Omental fat pad (tissue), 4 donors: Measurements from ENCODE around the gene ZCRB1. TPM values are rescaled to one million over a fixed set of nuclear protein-coding genes. Genes with fewer than 3 reads are reported as not detected.

Source experiments
- ATAC-seq: fragments of 150-250 bp; one replicate; pipeline ENCODE4 v1.9.1; 2016; ENCODE audit warnings: mild to moderate bottlenecking, moderate library complexity; ENCODE audit not compliant: low FRiP score
- DNase-seq: peaks from one replicate; pipeline ENCODE4 v3.0.0-alpha.2; 2019; ENCODE audit warnings: low spot score
- total RNA-seq, 4 donors: library from RNA; depleted of rRNA; stranded (reverse); fragments of >200 nt; gene quantifications; one replicate each; pipeline ENCODE4 v1.1.0, GENCODE V29; 2016
- TF ChIP-seq, protein P1 (sequence below), 3 donors: fragments of 450-650 bp; IDR thresholded peaks; one replicate each; pipeline ENCODE4 v1.5.1; 2016 to 2017; ENCODE audit warnings: antibody characterized with exemption in 3 of 3, mild to moderate bottlenecking in 3 of 3, moderate library complexity in 2 of 3

The ZCRB1 gene
- total RNA-seq, 4 donors from 2014 or later: 22.3 to 31.0 (median 25.5) TPM

DNA sequence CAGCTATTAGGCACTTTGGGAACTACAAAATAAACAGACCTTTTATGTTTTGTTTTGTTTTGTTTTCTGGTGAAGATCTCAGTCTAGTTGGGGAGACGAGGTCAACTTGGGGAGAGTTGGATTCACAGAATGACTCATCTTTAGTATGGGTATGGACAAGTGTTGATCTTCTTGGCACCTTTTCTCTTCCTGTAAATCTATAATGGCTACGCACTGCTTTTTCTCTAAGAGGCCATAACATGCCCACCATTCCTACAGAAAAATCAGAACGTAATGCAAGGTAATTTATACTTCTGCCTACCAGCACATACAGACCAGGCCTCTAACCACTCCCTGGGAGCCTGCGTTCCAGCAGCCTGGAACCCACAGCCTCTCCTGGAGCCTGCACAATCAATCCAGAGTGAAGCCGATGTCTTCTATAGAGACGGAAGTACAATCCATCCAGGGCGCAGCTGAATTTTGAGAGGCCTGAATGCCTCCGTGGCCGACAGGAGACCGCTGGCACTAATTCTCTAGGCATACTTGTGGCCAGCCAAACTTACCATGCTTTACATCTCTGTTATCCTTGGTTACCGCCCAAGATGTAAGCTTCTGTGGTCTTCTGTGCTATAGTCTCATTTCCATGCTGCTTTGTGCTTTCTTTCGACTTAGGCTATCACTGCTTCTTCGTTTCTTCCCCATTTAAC, 790 bp upstream of the ZCRB1 start:
- ATAC-seq: no peak
- TF ChIP-seq, protein P1, sequence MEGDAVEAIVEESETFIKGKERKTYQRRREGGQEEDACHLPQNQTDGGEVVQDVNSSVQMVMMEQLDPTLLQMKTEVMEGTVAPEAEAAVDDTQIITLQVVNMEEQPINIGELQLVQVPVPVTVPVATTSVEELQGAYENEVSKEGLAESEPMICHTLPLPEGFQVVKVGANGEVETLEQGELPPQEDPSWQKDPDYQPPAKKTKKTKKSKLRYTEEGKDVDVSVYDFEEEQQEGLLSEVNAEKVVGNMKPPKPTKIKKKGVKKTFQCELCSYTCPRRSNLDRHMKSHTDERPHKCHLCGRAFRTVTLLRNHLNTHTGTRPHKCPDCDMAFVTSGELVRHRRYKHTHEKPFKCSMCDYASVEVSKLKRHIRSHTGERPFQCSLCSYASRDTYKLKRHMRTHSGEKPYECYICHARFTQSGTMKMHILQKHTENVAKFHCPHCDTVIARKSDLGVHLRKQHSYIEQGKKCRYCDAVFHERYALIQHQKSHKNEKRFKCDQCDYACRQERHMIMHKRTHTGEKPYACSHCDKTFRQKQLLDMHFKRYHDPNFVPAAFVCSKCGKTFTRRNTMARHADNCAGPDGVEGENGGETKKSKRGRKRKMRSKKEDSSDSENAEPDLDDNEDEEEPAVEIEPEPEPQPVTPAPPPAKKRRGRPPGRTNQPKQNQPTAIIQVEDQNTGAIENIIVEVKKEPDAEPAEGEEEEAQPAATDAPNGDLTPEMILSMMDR (IDR thresholded peaks at IDR 0.05): no peak
- no peak for DNase-seq

DNA sequence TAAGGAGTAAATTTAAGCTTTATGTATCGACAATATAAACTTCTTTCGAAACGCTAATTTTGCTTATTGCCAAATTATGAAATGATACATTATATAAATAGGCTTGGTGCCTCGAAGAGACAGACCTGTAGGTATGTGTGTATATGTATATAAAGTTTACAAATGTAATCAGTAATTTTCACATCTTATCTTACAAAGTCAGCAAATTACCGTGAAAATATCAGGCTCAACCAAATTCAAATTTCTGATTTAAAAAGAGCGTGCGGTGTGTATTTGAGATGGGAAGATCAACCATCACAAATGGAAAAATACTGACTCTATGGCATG, 605 bp downstream of the ZCRB1 start:
- TF ChIP-seq, protein P1 (IDR thresholded peaks at IDR 0.05): no peak

DNA sequence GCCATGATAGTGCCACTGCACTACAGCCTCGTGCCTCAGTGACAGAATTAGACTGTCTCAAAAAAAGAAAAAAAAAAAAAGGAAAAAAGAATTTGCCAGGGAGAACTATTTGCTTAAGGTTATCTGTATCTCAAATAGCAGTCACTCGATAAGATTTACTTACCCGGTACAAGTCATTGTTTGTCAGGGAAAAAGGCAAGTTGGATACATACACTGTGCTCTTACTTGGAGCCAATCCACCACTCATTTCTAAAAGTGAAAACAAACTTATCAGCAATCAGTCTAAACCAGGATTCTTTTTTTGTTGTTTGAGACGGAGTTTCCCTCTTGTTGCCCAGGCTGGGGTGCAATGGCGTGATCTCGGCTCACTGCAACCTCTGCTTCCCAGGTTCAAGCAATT, 2.0 kb downstream of the ZCRB1 start:
- ATAC-seq (no peak), DNase-seq (no peak)
- TF ChIP-seq, protein P1 (IDR thresholded peaks at IDR 0.05): no peak

More for the DNA sequence above, 605 bp downstream of the ZCRB1 start:
- no peak for ATAC-seq
- no peak for DNase-seq

DNA sequence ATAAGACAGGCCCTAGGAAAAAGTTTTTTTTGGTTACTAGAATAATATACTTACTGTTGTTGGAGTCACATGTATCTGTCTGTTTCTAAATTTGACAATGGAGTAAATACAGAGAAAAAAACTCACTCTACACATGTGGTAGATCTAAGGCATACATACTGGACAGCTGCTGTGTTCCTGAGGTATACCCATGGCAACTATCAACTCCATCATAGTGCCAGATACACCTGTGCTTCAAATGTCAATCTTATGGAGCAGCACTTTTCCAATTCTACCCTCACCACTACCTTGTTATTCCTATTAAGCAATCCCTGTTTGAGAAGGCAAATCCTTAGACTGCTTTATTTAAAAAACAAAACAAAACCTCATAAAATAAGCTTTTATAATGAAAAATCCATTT, 3.3 kb downstream of the ZCRB1 start:
- no peak for DNase-seq
- no peak for ATAC-seq
- TF ChIP-seq, protein P1 (IDR thresholded peaks at IDR 0.05): no peak

DNA sequence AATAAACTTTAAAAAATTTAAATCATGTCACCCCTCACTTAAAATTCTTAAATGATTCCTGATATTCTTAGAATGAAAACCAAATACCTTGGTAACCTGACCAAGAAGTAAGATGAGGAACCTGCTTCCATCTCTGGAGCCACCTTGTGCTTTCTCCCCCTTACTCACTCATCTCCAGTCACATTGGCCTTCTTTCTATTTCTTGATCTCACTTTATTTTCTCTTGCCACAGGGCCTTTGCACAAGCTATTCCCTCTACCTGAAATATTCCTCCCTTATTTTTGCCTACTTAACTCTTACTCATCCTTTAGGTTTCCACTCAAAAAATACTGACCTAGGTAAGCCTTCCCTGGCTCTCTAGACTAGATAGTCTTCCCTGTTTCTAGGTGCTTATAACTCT, 5.1 kb downstream of the ZCRB1 start:
- no peak for ATAC-seq
- TF ChIP-seq, protein P1 (IDR thresholded peaks at IDR 0.05): no peak
- no peak for DNase-seq

DNA sequence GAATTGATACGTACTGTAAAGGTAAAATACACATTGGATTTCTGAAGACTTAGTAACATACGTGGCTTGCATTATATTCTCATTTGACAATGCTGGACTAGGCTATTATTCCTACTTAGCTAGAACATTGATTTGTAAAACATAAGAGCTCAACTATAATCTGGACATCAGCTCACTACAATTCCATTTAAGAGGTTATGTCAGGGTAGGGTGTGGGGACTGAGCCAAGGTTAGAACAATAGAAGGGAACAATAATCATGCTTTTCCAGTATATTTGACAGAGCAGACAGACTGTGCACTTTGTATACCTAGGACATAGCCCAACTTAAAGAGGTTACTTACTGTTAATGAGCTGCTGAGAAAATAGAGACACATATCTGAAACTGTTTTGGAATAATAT, 10.8 kb downstream of the ZCRB1 start:
- ATAC-seq (no peak), DNase-seq (no peak)
- TF ChIP-seq, protein P1 (IDR thresholded peaks at IDR 0.05): no peak

DNA sequence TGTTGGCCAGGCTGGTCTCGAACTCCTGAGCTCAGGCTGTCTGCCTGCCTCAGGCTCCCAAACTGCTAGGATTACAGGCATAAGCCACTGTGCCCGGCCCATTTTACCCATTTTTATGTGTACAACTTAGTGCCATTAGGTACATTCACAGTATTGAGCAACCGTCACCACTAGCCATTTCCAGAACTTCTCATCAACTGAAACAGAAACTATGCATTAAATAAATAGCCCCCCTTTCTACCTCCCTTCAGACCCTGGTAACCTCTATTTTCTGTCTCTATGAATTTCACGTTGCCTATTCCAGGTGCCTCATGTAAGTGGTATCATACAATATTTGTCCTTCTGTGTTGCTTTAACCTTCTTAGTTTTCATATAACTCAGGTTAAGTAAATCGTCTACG, 15.9 kb downstream of the ZCRB1 start:
- DNase-seq (no peak), ATAC-seq (no peak)
- TF ChIP-seq, protein P1 (IDR thresholded peaks at IDR 0.05): no peak
